Uterus (tissue), 4 donors: ENCODE data around the gene MUSTN1. TPM values are rescaled to one million over a fixed set of nuclear protein-coding genes. Genes with fewer than 3 reads are reported as not detected.

Experiments used
- DNase-seq, 2 donors: peaks; one replicate each; pipeline ENCODE4 v3.0.0-alpha.2; 2019 to 2020
- H3K27ac ChIP-seq, 2 donors: fragments of 200-600 bp; sonication (generic); 1 replicate in 1 of 2; 2 replicates in 1 of 2; pipeline ENCODE4 v1.5.1; 2016 to 2018
- H3K27me3 ChIP-seq, 2 donors: fragments of 200-600 bp; sonication (generic); one replicate each; pipeline ENCODE4 v1.5.1; 2018 to 2019; ENCODE audit warnings: control low read depth in 1 of 2
- H3K36me3 ChIP-seq, 2 donors: fragments of 200-600 bp; sonication (generic); one replicate each; pipeline ENCODE4 v1.5.1; 2019; ENCODE audit warnings: control low read depth in 1 of 2
- H3K4me1 ChIP-seq, 2 donors: fragments of 200-600 bp; sonication (generic); one replicate each; pipeline ENCODE4 v1.5.1; 2018 to 2019; ENCODE audit warnings: control low read depth in 1 of 2
- H3K4me3 ChIP-seq, 2 donors: fragments of 200-600 bp; sonication (generic); 1 replicate in 1 of 2; 2 replicates in 1 of 2; pipeline ENCODE4 v1.5.1; 2018 to 2019; ENCODE audit warnings: mild to moderate bottlenecking in 1 of 2
- H3K9me3 ChIP-seq, 2 donors: fragments of 200-600 bp; sonication (generic); one replicate each; pipeline ENCODE4 v1.5.1; 2019; ENCODE audit warnings: control low read depth in 1 of 2
- CTCF ChIP-seq, 4 experiments: fragments of 200-600 bp in 2 of 4; fragments of 450-650 bp in 2 of 4; sonication (generic) in 2 of 4; IDR thresholded peaks; one replicate each; pipeline ENCODE4 v1.5.1; 2016 to 2019; ENCODE audit warnings: antibody characterized with exemption in 4 of 4, mild to moderate bottlenecking in 2 of 4, moderate library complexity in 1 of 4
- POLR2A ChIP-seq, 2 donors: fragments of 450-650 bp; IDR thresholded peaks; one replicate each; pipeline ENCODE4 v1.6.1; 2016; ENCODE audit warnings: antibody characterized with exemption in 2 of 2, mild to moderate bottlenecking in 1 of 2, moderate library complexity in 1 of 2
- intact Hi-C: fragments of 100-400 bp; cut with DNase I; formaldehyde crosslinking; loops from one replicate; pipeline ENCODE4 v1.15.1; 2023; ENCODE audit warnings: low total_unique reads
- total RNA-seq, 4 donors: library from RNA; depleted of rRNA in 3 of 4; stranded (reverse); fragments of >200 nt in 3 of 4; gene quantifications; one replicate each; pipeline versions ENCODE4 v1.1.0 to v1.2.4, GENCODE V29; 2014 to 2023
- donor health status: DM: yes; HTN: yes; CAD: no.

MUSTN1 gene
- 10 to 100 TPM in 1 of 4 donors, 1 to 10 TPM in 2, not detected in 1; 1.8 to 35.2 (median 8.7) TPM for total RNA-seq

DNA sequence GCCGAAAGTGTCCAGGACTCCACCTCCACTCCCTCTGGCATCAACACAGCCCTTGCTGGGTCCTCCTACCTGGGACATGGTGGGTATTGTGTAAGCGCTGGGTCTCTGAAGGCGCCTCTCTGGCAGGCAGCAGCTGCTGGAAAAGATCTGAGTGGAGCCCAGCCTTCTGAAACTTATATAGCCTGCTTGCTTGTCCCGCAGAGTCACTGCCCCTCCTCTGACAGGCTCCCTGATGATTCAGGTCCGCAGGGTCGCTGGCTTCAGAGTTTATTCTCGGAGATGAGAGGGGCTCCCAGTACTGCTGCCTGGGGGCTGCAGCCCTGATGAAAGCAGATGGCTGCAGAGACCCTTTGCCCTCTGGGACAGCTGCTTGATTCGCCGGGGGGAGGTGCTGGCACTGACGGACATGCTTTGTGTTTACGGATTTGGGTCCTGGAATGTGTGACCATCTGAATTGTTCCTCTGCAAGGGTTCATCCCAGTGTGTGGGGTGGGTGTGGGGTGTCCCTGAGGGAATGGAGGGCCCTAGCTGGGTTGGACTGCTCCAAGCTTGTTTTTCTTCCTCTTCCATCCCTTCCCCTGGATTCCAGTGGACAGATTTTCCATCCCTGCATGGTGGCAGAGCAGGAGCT lies at the start of gene MUSTN1:
MUSTN1 (minus strand) TSS at position 149 of the 631 bp plus-strand sequence; CDS start at position 78, 71 bp downstream.
- Histone ChIP-seq H3K4me3 (peak within 1 kb of the TSS in 1 of 2 donors; percentile 6), H3K36me3 (no peaks in the 10 kb centered on the region), H3K27ac (peak within 1 kb of the TSS; percentile 29 to 33), H3K4me1 (no peaks in the 10 kb centered on the region), H3K27me3 (no peaks in the 10 kb centered on the region), H3K9me3 (no peaks in the 10 kb centered on the region)
- TF ChIP-seq CTCF (IDR thresholded peaks at IDR 0.05) = no peak
- TF ChIP-seq POLR2A (IDR thresholded peaks at IDR 0.05) = no peak
- intact Hi-C loops = no loop called here
- peak; percentile 31 to 34 for DNase-seq

DNA sequence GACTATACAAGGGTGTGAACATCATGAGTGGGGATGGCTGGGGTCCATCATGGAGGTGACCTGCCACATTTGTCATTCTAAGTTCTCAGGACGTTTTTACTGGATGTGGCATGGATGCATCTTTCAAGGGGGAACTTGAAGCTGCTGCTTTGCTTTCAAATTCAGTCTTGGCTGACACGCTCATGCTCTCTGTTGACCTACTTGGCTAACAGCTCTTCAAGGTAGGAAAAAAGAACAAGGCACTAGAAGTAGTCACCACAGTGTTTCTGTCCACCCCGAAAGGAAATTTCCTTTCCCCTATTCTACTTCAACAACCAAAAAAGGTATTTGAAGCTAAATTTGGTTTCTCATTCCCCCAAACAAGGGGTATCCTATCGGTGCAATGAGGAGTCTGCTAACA lies 47.6 kb upstream of the MUSTN1 start:
- intact Hi-C loops = no loop called here
- Histone ChIP-seq H3K27ac (no peak overlapping the region), H3K9me3 (no peaks in the 10 kb centered on the region), H3K4me3 (no peak overlapping the region), H3K27me3 (no peaks in the 10 kb centered on the region), H3K4me1 (no peaks in the 10 kb centered on the region), H3K36me3 (no peaks in the 10 kb centered on the region)
- no peak for DNase-seq
- TF ChIP-seq CTCF (IDR thresholded peaks at IDR 0.05) (no peak), POLR2A (IDR thresholded peaks at IDR 0.05) (no peak)

DNA sequence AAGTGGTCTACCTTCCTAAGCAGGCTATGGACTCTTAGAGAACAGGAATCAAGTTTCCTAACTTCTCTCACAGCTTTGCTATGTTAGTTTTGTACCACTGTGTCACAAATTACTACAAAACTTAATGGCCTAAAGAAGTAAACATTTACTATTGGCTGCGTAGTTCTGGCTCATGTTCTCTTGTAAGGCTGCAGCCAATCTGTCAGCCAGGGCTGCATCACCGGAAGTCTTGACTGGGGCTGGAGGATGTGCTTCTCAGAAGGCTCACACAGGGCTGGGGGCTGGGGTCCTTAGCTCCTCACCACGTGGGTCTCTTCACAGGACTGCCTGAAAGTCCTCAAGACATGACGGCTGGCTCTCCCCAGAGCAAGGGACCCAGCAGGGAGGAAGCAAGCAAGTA lies 47.1 kb upstream of the MUSTN1 start:
- H3K27ac ChIP-seq = no peak overlapping the region
- no peak overlapping the region for H3K4me3 ChIP-seq
- intact Hi-C loops = no loop called here
- TF ChIP-seq POLR2A (IDR thresholded peaks at IDR 0.05) (no peak), CTCF (IDR thresholded peaks at IDR 0.05) (no peak)
- H3K27me3 ChIP-seq = no peaks in the 10 kb centered on the region
- no peaks in the 10 kb centered on the region for H3K4me1 ChIP-seq
- no peaks in the 10 kb centered on the region for H3K9me3 ChIP-seq
- DNase-seq = no peak
- no peaks in the 10 kb centered on the region for H3K36me3 ChIP-seq

GRCh38 chr3:52880474-52880873 lies 45.7 kb upstream of the MUSTN1 start:
- Histone ChIP-seq H3K27me3 (no peaks in the 10 kb centered on the region), H3K27ac (no peak overlapping the region), H3K9me3 (no peaks in the 10 kb centered on the region), H3K4me1 (no peaks in the 10 kb centered on the region), H3K36me3 (no peaks in the 10 kb centered on the region), H3K4me3 (no peak overlapping the region)
- intact Hi-C loops = no loop called here
- DNase-seq = no peak
- TF ChIP-seq POLR2A (IDR thresholded peaks at IDR 0.05) = no peak
- no peak for TF ChIP-seq CTCF (IDR thresholded peaks at IDR 0.05)

- no peaks in the 10 kb centered on the region for H3K9me3 ChIP-seq
- H3K4me1 ChIP-seq = no peaks in the 10 kb centered on the region
- intact Hi-C loops = no loop called here
- no peak for TF ChIP-seq CTCF (IDR thresholded peaks at IDR 0.05)
- TF ChIP-seq POLR2A (IDR thresholded peaks at IDR 0.05) = no peak
- H3K36me3 ChIP-seq = no peaks in the 10 kb centered on the region
- H3K27me3 ChIP-seq = no peaks in the 10 kb centered on the region
- DNase-seq = no peak
- H3K4me3 ChIP-seq = no peak overlapping the region
- H3K27ac ChIP-seq = no peak overlapping the region
Measured at GRCh38 chr3:52880047-52880446, 45.2 kb upstream of the MUSTN1 start.
